Muscle of leg (tissue), 11 donors: Measurements from ENCODE around the gene XIRP1. TPM values are rescaled to one million over a fixed set of nuclear protein-coding genes. Genes with fewer than 3 reads are reported as not detected.
A peak's percentile ranks its signal among the peaks of the same experiment; 100 is the strongest.

ENCODE experiments used
- DNase-seq: peaks from one replicate; pipeline ENCODE4 v3.0.0; 2013
- H3K27ac ChIP-seq: one replicate; pipeline ENCODE4 v1.5.1; 2013; ENCODE audit warnings: mild to moderate bottlenecking, low read length, control low read depth
- H3K27me3 ChIP-seq: one replicate; pipeline ENCODE4 v1.6.1; 2013; ENCODE audit warnings: low read length; ENCODE audit not compliant: control insufficient read depth, insufficient read depth
- H3K36me3 ChIP-seq: one replicate; pipeline ENCODE4 v1.6.1; 2013; ENCODE audit warnings: low read length; ENCODE audit not compliant: control insufficient read depth, insufficient read depth
- H3K4me1 ChIP-seq: one replicate; pipeline ENCODE4 v1.6.1; 2013; ENCODE audit warnings: low read length; ENCODE audit not compliant: control insufficient read depth, insufficient read depth
- H3K4me3 ChIP-seq: one replicate; pipeline ENCODE4 v1.5.1; 2013; ENCODE audit warnings: low read length, control low read depth
- H3K9me3 ChIP-seq: replicated peaks from 2 replicates; pipeline ENCODE4 v1.6.1; 2013; ENCODE audit warnings: low read depth, low read length; ENCODE audit not compliant: control insufficient read depth
- WGBS: methylation state at CpG from one replicate; pipeline ENCODE4 v1.1.5; 2013; ENCODE audit warnings: missing lambda C conversion rate; ENCODE audit not compliant: insufficient coverage; 5-methylcytosine and 5-hydroxymethylcytosine counted together
- polyA plus RNA-seq, 8 donors: library from polyadenylated mRNA; unstranded; fragments of 120-200 nt; gene quantifications; one replicate each; pipeline versions ENCODE4 v1.2.1 to v1.2.3, GENCODE V29; 2013; ENCODE audit warnings: inconsistent platforms in 1 of 8, low replicate concordance in 1 of 8; ENCODE audit not compliant: insufficient read length in 8 of 8, insufficient read depth in 1 of 8
- total RNA-seq: library from RNA; stranded (reverse); fragments of 120-200 nt; gene quantifications from one replicate; pipeline ENCODE4 v1.2.4, GENCODE V29; 2013

Gene XIRP1
- total and polyA plus RNA-seq, 9 donors = 79.4 to 271 (median 145) TPM

- Histone ChIP-seq H3K27ac (peak overlapping the region; percentile 3), H3K9me3 (no peaks in the 10 kb centered on the region), H3K36me3 (peaks cover 36% of the 10 kb centered on the region), H3K4me1 (peaks cover 38% of the 10 kb centered on the region), H3K27me3 (no peaks in the 10 kb centered on the region), H3K4me3 (no peak overlapping the region)
- peak; percentile 82 for DNase-seq
- WGBS = 78% methylated on average over 3 of the region's 7 CpGs
Observed at GRCh38 chr3:39138804-39139415, 53.5 kb downstream of the XIRP1 start.

GRCh38 chr3:39137991-39138803, 54.2 kb downstream of the XIRP1 start:
- Histone ChIP-seq H3K4me3 (no peak overlapping the region), H3K4me1 (peaks cover 32% of the 10 kb centered on the region), H3K9me3 (no peaks in the 10 kb centered on the region), H3K36me3 (peaks cover 29% of the 10 kb centered on the region), H3K27ac (no peak overlapping the region), H3K27me3 (no peaks in the 10 kb centered on the region)
- DNase-seq = no peak
- WGBS = 85% methylated on average over 5 of the region's 10 CpGs

GRCh38 chr3:39137435-39137936, 54.9 kb downstream of the XIRP1 start:
- H3K36me3 ChIP-seq = peaks cover 21% of the 10 kb centered on the region
- peaks cover 28% of the 10 kb centered on the region for H3K4me1 ChIP-seq
- H3K4me3 ChIP-seq = no peak overlapping the region
- H3K27ac ChIP-seq = no peak overlapping the region
- WGBS = 90% methylated on average over 18 of the region's 18 CpGs
- H3K9me3 ChIP-seq = no peaks in the 10 kb centered on the region
- no peak for DNase-seq
- H3K27me3 ChIP-seq = no peaks in the 10 kb centered on the region

- H3K9me3 ChIP-seq = no peaks in the 10 kb centered on the region
- peaks cover 15% of the 10 kb centered on the region for H3K36me3 ChIP-seq
- no peak for DNase-seq
- no peaks in the 10 kb centered on the region for H3K27me3 ChIP-seq
- H3K27ac ChIP-seq = no peak overlapping the region
- no peak overlapping the region for H3K4me3 ChIP-seq
- 81% methylated on average over 13 of the region's 21 CpGs for WGBS
- H3K4me1 ChIP-seq = peaks cover 21% of the 10 kb centered on the region
Observed at GRCh38 chr3:39136533-39137434, 55.6 kb downstream of the XIRP1 start.

GRCh38 chr3:39135170-39135805, 57.1 kb downstream of the XIRP1 start:
- Histone ChIP-seq H3K9me3 (no peaks in the 10 kb centered on the region), H3K4me1 (peaks cover 11% of the 10 kb centered on the region), H3K27ac (no peak overlapping the region), H3K27me3 (no peaks in the 10 kb centered on the region), H3K4me3 (no peak overlapping the region), H3K36me3 (peaks cover 5% of the 10 kb centered on the region)
- 70% methylated on average over 5 of the region's 8 CpGs for WGBS
- DNase-seq = no peak

GRCh38 chr3:39134305-39134704, 58.1 kb downstream of the XIRP1 start:
- DNase-seq = no peak
- H3K36me3 ChIP-seq = peaks cover 8% of the 10 kb centered on the region
- peaks cover 7% of the 10 kb centered on the region for H3K4me1 ChIP-seq
- H3K27me3 ChIP-seq = no peaks in the 10 kb centered on the region
- no peaks in the 10 kb centered on the region for H3K9me3 ChIP-seq
- H3K4me3 ChIP-seq = no peak overlapping the region
- H3K27ac ChIP-seq = no peak overlapping the region
- WGBS = 90% methylated on average over 5 of the region's 7 CpGs

GRCh38 chr3:39133822-39134221, 58.6 kb downstream of the XIRP1 start:
- H3K27ac ChIP-seq = no peak overlapping the region
- peaks cover 4% of the 10 kb centered on the region for H3K4me1 ChIP-seq
- H3K4me3 ChIP-seq = no peak overlapping the region
- H3K27me3 ChIP-seq = no peaks in the 10 kb centered on the region
- no peak for DNase-seq
- H3K36me3 ChIP-seq = peaks cover 8% of the 10 kb centered on the region
- 71% methylated on average over 5 of the region's 6 CpGs for WGBS
- H3K9me3 ChIP-seq = no peaks in the 10 kb centered on the region

Other genes starting within 250 kb of the XIRP1 start
- 2.0 TPM for gene SCN11A, start 140.7 kb downstream of the XIRP1 start, total RNA-seq
- 1 to 10 TPM in 7 of 8 donors, under 1 TPM in 1; 0.91 to 2.9 (median 1.8) TPM for gene SCN11A, start 140.7 kb downstream of the XIRP1 start, polyA plus RNA-seq
- gene WDR48, start 140.6 kb downstream of the XIRP1 start, total RNA-seq = 27.7 TPM
- 10 to 100 TPM; 29.3 to 39.4 (median 33.6) TPM for gene WDR48, start 140.6 kb downstream of the XIRP1 start, polyA plus RNA-seq
- 35.2 TPM for gene GORASP1, start 85.0 kb downstream of the XIRP1 start, total RNA-seq
- 10 to 100 TPM; 28.8 to 41.8 (median 33.7) TPM for gene GORASP1, start 85.0 kb downstream of the XIRP1 start, polyA plus RNA-seq
- 2.7 TPM for gene TTC21A, start 84.9 kb downstream of the XIRP1 start, total RNA-seq
- gene TTC21A, start 84.9 kb downstream of the XIRP1 start, polyA plus RNA-seq = 1 to 10 TPM; 1.6 to 3.9 (median 3.2) TPM
- gene CSRNP1, start 39.0 kb downstream of the XIRP1 start, total RNA-seq = 4.3 TPM
- 1 to 10 TPM; 3.7 to 9.3 (median 5.7) TPM for gene CSRNP1, start 39.0 kb downstream of the XIRP1 start, polyA plus RNA-seq
- gene CX3CR1, start 87.4 kb upstream of the XIRP1 start, total RNA-seq = 1.5 TPM
- gene CX3CR1, start 87.4 kb upstream of the XIRP1 start, polyA plus RNA-seq = 1 to 10 TPM; 2.0 to 5.7 (median 4.0) TPM
- not detected for gene CCR8, start 137.1 kb upstream of the XIRP1 start, total RNA-seq
- gene CCR8, start 137.1 kb upstream of the XIRP1 start, polyA plus RNA-seq = under 1 TPM in 1 of 8 donors, not detected in 7; 0.10 TPM
- gene SLC25A38, start 190.8 kb upstream of the XIRP1 start, total RNA-seq = 12.6 TPM
- 10 to 100 TPM; 15.4 to 19.4 (median 16.4) TPM for gene SLC25A38, start 190.8 kb upstream of the XIRP1 start, polyA plus RNA-seq
- gene RPSA, start 214.1 kb upstream of the XIRP1 start, total RNA-seq = 1,762 TPM
- gene RPSA, start 214.1 kb upstream of the XIRP1 start, polyA plus RNA-seq = 1,000 to 10,000 TPM; 2,023 to 2,525 (median 2,216) TPM